ENCODE data around the gene TMEM178A. TPM values are rescaled to one million over a fixed set of nuclear protein-coding genes. Genes with fewer than 3 reads are reported as not detected.
A peak's percentile ranks its signal among the peaks of the same experiment; 100 is the strongest.

TMEM178A gene
- total RNA-seq, 1 experiment from 2014 or later: 7.5 TPM

- Mint-ChIP-seq H3K36me3 (ENCODE audit: insufficient read depth in 1 of 3, low read depth in 3 of 3) (peaks cover 4 to 38% (median 8%) of the 10 kb centered on the region in 3 experiments; a peak in 4 of 7 replicates), H3K4me3 (peak overlapping the region in 1 of 2 experiments; percentile 42; a peak in 1 of 5 replicates), H3K4me1 (peaks cover 7 to 10% of the 10 kb centered on the region in 2 experiments), H3K27me3 (ENCODE audit: low read depth) (no peaks in the 10 kb centered on the region), H3K9me3 (no peaks in the 10 kb centered on the region), H3K27ac (peak overlapping the region; percentile 12 to 85 (median 79); a peak in 6 of 7 replicates)
- no peak overlapping the region for H2BK20ac ChIP-seq (ENCODE audit: low read depth, low read length, poor library complexity, severe bottlenecking)
- no peak overlapping the region for H3K9ac ChIP-seq (ENCODE audit: extremely low read depth, insufficient read length, low read length)
- no peak overlapping the region for H3K18ac ChIP-seq (ENCODE audit: insufficient read length, low read depth, low read length)
- H2BK12ac ChIP-seq (ENCODE audit: insufficient read length, low read depth, low read length): no peak overlapping the region
- WGBS (ENCODE audit: extremely low coverage, insufficient read length, low lambda C conversion rate): no CpG with 5 or more reads among the region's 1 CpG
- no peak overlapping the region for H3K4ac ChIP-seq (ENCODE audit: low read depth, low read length)
- H3K56ac ChIP-seq (ENCODE audit: insufficient read length, low read depth, low read length): no peak overlapping the region
- no peaks in the 10 kb centered on the region for H4K20me1 ChIP-seq (ENCODE audit: control insufficient read depth, insufficient read depth, insufficient read length)
- H4K91ac ChIP-seq (ENCODE audit: insufficient read length, low read depth, low read length): no peak overlapping the region
- no peak overlapping the region for H4K8ac ChIP-seq (replicated peaks; ENCODE audit: insufficient read length, low read depth, low read length)
- no peak overlapping the region for H3K27ac ChIP-seq (ENCODE audit: insufficient read length, low read depth, low read length)
- H3K79me1 ChIP-seq (ENCODE audit: insufficient read depth, low read depth, low read length, poor library complexity, severe bottlenecking): no peaks in the 10 kb centered on the region
- H3K4me2 ChIP-seq (ENCODE audit: insufficient read depth, insufficient read length, low read length): no peak overlapping the region
- H3K27me3 ChIP-seq (ENCODE audit: insufficient read depth, low read length): no peaks in the 10 kb centered on the region
- no peak for TF ChIP-seq CTCF (conservative IDR thresholded peaks at IDR 0.05)
- H3K9me3 ChIP-seq (ENCODE audit: control insufficient read depth, low read depth, low read length): no peaks in the 10 kb centered on the region
- no peak overlapping the region for H3K23ac ChIP-seq (ENCODE audit: insufficient read length, low read depth, low read length)
- DNase-seq: no peak
- H3K23me2 ChIP-seq (ENCODE audit: insufficient read length, low read depth, low read length, poor library complexity, severe bottlenecking): no peaks in the 10 kb centered on the region
- H2BK5ac ChIP-seq (ENCODE audit: insufficient read length, low read length): no peak overlapping the region
- no peak overlapping the region for H2AFZ ChIP-seq (ENCODE audit: low read length)
- H4K5ac ChIP-seq (ENCODE audit: insufficient read length, low read depth, low read length): no peak overlapping the region
- no peaks in the 10 kb centered on the region for H3K79me2 ChIP-seq (ENCODE audit: insufficient read depth, low read length)
- H2BK120ac ChIP-seq (ENCODE audit: low read depth, low read length, poor library complexity, severe bottlenecking): no peak overlapping the region
- no peak overlapping the region for H2AK5ac ChIP-seq (ENCODE audit: insufficient read length, low read length)
- no peaks in the 10 kb centered on the region for H3K4me1 ChIP-seq (ENCODE audit: insufficient read depth, low read length)
- H3K14ac ChIP-seq (ENCODE audit: insufficient read depth, low read length): no peak overlapping the region
- no peak overlapping the region for H3T11ph ChIP-seq (ENCODE audit: low read length)
- no peak overlapping the region for H2BK15ac ChIP-seq (ENCODE audit: low read depth, low read length)
Measured at GRCh38 chr2:39743269-39743776, 77.6 kb downstream of the TMEM178A start.

All from H9 (cell line).